HG02571 (cell line): Measurements from ENCODE around the gene PRICKLE3.
"Not testable (repeated sequence)": the region's sequence is repeated elsewhere in the genome, so short reads cannot be mapped to it uniquely, and the experiment has no call there.

Experiments
- ATAC-seq: cut with Tn5 transposase; IDR thresholded peaks from one replicate; pipeline ENCODE4 v1.9.1; 2021; ENCODE audit warnings: mild to moderate bottlenecking, moderate library complexity; ENCODE audit not compliant: unreplicated experiment

The PRICKLE3 gene

DNA sequence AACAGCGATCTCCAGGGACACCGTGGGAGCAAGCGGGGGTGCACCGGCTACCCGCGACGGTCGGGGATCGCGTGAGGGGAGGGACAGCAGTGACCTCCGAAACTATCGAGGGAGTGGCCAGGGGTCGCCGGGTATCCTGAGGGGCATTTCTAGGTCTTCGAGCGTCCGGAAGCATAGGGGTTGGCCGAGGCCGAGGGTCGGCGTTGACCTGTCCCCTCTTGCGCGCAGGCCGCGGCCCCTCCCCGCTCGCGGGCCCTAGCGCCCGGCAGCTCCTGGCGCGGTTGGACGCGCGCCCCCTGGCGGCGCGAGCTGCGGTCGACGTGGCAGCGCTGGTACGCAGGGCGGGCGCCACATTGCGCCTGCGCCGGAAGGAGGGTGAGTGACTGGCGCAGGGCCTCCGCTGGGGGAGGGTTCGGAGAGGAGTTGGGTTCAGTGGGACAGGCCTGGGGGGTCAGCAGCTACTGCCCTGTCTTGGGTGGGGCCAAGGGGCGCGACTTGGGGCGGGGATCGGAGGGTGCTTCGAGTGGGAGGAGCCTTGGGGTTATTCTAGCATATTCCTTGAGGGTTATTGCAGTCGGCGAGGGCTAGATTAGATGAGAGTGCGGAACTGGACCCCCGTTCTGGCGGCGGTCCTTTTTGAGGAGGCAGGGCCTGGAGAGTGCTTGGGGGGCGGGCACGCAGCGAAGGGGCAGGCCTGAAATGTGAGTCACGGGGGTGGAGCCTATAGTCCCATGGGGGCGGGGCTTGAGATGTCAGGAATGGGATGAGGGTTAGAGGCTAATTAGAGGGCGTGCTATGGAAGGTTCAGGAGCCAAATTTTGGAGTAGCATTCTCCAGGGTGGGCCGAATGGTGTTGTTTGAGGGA lies 22.4 kb downstream of the PRICKLE3 start:
- peak; percentile 46 for ATAC-seq

GRCh38 chrX:49162620-49163019 lies 23.6 kb downstream of the PRICKLE3 start, which contains the start of gene MAGIX:
MAGIX (plus strand) TSS chrX:49162758; CDS start chrX:49162890, 132 bp downstream.
- ATAC-seq = no peak

DNA sequence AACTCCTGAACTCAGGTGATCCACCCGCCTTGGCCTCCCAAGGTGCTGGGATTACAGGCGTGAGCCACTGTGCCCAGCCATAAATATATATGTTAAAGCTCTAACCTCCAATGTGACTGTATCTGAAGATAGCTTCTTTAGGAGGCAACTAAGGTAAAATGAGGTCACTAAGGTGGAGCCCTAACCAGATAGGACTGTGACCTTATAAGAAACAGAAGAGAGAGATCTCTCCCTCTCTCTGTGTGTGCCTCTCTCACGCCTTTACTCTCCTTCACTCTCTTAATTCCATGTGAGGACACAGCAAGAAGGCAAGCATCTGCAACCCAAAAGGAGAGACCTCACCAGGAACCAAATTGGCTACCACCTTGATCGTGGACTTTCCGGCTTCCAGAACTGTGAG lies 24.5 kb downstream of the PRICKLE3 start:
- ATAC-seq = no peak

DNA sequence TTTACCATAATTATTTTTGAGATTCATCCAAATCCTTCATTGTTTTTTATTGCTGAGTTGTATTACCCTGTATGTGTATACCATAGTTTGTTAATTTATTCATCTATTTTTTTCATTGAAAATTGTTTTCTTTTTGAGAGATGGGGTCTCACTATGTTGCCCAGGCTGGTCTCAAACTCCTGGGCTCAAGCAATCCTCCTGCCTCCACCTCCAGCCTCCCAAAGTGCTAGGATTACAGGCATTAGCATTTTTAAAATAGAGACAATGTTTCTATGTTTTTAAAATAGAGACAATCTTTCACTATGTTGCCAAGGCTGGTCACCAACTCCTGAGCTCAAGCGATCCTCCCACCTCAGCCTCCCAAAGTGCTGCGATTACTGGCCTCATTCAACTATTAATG lies 25.3 kb downstream of the PRICKLE3 start:
- ATAC-seq = no peak

DNA sequence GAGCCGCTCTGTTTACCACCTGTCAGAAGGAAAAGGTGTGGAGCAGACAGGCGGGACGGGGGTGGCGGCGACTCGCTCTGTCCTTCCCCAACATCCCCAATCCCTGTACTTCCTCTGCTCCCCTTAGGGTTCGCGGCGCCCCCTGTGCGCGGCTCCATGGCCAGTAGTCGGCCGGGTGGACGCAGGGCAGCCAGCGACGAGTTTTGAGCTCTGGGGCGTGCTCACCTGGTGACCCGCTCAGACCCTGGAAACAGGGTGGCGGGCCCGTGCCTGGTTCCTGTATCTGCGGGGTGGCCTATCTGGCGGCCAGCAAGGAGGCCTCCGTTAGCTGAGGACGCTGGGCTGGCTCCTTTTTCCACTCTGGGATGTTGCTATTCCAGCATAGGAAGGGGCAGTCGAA lies 29.0 kb downstream of the PRICKLE3 start:
- no peak for ATAC-seq

GRCh38 chrX:49155900-49156837 lies 30.0 kb downstream of the PRICKLE3 start:
- peak; percentile 80 for ATAC-seq

GRCh38 chrX:49155243-49155899 lies 30.8 kb downstream of the PRICKLE3 start:
- no peak for ATAC-seq

DNA sequence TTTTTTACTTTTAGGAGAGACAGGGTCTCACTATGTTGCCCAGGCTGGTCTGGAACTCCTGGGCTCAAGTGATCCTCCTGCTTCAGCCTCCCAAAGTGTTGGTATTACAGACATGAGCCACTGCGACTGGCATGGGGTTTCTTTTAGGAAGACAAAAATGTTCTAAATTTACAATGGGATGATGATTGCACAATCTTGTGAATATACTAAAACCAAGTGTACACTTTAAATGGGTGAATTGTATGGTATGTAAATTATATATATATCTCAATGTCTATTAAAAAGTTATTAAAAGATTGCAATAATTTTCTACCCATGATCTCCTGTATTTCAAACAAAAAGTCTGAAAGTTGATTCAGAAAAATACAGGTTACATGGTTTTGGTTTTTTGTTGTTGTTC lies 32.7 kb downstream of the PRICKLE3 start:
- ATAC-seq = no peak

DNA sequence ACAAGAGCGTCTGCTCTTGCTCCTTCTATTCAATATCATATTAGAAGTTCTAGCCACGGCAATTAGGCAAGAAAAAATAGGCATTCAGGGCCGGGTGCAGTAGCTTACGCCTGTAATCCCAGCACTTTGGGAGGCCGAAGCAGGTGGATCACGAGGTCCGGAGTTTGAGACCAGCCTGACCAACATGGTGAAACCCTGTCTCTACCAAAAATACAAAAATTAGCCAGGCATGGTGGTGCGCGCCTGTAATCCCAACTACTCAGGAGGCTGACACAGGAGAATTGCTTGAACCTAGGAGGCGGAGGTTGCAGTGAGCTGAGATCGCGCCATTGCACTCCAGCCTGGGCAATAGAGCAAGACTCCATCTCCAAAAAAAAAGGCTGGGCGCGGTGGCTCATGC lies 36.9 kb downstream of the PRICKLE3 start:
- not testable (repeated sequence) for ATAC-seq

DNA sequence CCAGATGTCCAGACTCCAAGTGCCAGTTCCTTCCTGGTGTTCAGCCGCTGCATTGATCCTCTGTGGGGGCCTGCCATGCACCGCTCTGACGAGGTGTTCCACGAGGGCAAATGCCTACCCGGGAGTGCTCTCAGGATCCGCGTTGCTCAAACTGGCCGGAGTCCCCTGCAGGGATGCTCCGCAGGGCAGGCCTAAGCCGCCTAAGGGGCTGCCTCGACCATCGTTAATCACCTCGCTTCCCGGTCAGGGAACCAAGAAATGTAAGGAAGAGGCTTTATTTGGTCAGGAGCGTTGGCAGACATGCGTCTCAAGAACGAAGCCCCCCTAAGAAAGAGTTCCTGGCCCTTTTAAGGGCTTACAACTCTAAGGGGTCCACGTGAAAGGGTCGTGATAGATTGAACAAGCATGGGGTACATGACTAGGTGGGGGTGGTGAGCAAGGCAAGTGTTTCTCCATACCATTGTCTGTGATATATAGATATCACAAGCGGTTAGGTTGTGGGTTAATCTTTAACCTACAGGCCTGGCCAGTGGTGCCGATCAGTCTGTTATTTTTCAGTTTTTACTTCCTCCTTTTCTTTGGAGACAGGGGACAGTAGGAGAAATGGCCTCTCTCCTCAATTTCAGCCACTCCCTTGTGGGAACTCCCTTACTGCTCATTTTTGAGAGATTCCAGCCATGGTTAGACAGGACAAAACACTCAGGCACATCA lies 37.6 kb downstream of the PRICKLE3 start:
- not testable (repeated sequence) for ATAC-seq

- ATAC-seq = no peak
Measured at GRCh38 chrX:49147936-49148335, 38.2 kb downstream of the PRICKLE3 start.

GRCh38 chrX:49147282-49147681 lies 38.9 kb downstream of the PRICKLE3 start:
- ATAC-seq = no peak

DNA sequence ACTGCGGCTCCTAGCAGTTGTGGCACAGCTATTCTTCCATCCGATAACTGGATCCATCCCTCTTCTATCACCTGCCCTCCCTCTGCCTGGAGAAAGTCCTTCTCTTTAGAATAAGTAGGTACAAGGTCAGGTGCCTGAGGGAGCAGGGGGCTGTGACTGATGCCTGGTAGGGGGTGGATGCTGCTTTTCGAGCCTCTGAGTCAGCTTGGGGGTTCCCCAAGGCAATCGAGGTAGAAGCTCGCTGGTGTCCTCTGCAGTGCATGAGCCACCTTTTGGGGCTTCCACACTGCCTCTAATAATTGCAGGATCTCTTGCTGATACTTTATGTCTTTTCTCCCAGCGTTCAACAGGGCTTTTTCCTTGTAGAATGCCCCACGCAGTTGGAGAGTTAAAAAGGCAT lies 43.0 kb downstream of the PRICKLE3 start:
- not testable (repeated sequence) for ATAC-seq

DNA sequence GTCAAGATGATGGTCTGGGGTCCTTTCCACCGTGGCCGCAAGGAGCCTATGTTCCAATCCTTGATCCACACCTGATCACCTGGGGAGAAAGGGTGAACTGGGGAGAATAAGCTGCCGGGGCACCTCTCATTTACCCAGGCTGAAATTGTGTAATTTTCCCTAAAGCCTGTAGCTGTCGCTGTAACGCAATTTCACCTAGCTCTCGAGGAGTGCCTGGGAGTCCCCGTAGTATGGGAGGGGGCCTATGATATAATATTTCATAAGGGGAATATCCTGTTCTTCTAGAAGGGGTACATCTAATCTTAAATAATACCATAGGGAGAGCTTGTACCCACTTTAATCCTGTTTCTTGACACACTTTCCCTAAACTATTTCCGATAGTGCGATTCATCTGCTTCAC lies 43.9 kb downstream of the PRICKLE3 start:
- ATAC-seq = not testable (repeated sequence)

DNA sequence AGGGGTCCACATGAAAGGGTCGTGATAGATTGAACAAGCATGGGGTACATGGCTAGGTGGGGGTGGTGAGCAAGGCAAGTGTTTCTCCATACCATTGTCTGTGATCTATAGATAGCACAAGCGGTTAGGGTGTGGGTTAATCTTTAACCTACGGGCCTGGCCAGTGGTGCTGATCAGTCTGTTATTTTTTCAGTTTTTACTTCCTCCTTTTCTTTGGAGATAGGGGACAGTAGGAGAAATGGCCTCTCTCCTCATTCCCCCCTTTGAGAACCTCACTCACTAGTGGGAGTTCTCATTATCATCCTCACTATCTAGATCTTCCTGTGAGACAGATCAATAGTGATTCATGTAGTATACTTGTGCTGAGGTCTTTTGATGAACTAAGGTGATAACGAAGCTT lies 46.5 kb downstream of the PRICKLE3 start:
- ATAC-seq = no peak

- no peak for ATAC-seq
Measured at GRCh38 chrX:49137492-49137891, 48.7 kb downstream of the PRICKLE3 start.

DNA sequence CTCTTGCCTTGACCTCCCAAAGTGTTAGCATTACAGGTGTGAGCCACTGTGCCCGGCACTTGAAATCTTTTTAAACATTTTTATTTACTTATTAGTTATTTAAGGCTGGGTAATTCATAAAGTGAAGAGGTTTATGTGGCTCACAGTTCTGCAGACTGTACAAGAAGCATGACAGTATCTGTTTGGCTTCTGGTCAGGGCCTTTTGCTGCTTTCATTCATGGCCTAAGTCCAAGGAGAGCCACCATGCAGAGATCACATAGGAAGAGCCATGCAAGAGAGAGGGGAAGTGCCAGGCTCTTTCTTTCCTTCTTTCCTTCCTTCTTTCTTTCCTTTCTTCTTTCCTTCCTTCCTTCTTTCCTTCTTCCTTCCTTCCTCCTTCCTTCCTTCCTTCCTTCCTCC lies 52.4 kb downstream of the PRICKLE3 start:
- ATAC-seq = no peak

DNA sequence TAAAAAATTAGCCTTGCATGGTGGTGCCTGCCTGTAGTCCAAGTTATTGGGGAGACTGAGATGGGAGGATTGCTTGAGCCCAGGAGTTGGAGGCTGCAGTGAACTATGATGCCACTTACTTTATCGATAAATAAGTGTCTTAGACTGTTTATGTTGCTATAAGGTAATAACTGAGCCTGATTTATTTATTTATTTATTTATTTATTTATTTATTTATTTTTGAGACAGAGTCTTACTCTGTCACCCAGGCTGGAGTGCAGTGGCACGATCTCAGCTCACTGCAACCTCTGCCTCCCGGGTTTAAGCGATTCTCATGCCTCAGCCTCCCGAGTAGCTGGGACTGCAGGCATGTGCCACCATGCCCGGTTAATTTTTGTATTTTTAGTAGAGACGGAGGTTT lies 53.9 kb downstream of the PRICKLE3 start:
- not testable (repeated sequence) for ATAC-seq

DNA sequence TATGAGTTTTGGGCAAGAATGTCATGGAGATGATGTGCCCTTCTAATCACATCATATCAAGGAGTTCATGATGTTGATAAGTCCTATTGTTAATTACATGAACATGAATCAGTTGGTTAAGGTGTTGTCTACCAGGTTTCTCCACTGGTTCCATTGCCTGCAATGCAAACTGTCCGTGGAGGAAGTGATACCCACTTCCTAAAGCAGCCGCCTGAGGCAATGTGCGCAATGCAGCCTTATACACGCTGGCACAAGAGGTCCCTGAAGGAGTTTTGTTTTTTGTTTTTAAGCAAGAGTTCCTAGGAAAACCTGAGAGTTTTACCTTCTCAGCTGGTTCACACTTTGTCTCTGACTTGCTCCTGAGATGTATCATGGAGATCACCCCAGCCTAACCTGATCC lies 56.7 kb downstream of the PRICKLE3 start:
- no peak for ATAC-seq

DNA sequence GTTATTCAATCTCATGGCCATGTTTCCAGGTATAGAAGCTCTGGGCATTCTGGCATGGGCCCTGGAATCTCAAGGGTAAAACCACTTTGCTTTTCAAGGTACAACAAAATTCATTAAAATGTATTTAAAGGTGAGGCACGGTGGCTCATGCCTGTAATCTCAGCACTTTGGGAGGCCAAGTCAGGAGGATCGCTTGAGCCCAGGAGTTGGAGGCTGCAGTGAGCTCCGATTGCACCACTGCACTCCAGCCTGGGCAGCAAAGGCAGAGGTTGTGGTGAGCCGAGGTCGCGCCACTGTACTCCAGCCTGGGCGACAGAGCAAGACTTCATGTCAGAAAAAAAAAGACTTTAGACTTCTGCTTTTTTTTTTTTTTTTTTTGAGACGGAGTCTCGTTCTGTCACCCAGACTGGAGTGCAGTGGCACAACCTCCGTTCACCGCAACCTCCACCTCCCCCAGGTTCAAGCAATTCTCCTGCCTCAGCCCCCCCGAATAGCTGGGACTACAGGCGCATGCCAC lies 58.4 kb downstream of the PRICKLE3 start:
- not testable (repeated sequence) for ATAC-seq
